GM10847 (cell line): ENCODE data around the gene CDH23.

Experiments
- POLR2A ChIP-seq: IDR thresholded peaks from 2 replicates; pipeline ENCODE4 v1.6.1; 2011; ENCODE audit not compliant: insufficient read length; ENCODE audit errors: extremely low read depth

CDH23 gene

DNA sequence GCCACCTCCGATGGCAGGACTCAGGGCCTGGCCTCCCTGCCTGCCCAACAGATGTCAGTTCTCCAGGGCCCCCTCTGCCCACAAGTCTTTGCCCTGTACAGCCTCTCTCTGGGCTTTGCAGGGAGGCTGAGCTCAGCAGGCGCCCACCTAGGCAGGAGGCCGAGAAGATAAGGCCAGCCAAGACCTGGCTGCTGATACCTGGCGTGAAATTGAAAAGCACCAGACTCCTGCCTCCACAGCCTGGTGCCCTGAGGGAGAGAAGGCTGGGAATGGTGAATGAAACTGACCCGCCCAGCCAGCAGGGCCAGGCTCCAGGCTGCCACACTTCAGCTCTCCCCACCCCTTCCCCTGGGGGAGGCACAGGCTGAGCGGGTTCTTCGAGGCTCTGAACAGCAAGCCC is 145.8 kb downstream of the CDH23 start:
- TF ChIP-seq POLR2A: no peak

DNA sequence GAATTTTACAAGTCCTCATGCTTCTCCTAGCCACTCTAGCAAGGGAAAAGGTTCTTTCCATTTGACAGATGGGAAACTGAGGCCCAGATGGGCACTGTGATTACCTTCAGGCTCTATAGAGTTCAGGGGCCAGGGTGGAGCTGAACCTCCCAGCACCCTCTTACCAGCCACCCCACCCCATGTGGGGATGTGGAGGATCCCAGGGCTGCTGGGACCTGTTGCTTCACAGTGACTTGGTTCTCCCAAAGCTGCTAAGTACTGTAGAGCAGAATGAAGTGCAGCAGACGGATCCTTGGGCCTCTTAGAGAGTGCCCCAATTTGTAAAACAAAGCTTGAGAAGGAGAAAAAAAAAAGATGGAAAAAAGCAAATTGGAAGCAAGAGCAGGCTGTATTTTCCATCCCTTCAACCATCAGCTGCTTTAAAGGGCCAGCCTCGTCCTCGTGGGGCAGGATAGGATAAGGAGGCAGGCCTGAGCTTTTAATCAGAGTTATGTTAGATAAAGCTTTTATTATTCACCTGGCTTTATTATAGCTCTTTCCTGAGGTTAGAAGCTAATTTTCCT is 147.0 kb downstream of the CDH23 start:
- TF ChIP-seq POLR2A: no peak

DNA sequence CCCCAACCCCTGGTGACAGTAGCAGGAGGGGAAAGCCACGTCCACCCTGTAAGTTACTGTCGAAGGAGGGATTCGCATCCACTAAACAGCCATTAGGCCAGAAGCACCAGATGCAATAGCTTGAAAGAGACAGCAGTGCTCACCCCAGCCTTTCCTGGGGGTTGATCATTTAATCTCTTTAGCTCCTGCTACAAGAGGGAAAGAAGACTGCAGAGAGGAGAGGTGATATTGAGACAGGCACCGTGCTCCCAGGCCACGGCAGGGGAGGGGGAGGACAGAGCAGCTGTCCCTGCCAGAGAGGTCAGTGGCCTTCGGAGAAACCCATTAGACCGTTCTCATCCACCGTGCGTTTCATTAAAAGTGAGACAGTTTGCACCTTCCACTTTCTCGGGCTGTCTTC is 148.3 kb downstream of the CDH23 start:
- TF ChIP-seq POLR2A: no peak

DNA sequence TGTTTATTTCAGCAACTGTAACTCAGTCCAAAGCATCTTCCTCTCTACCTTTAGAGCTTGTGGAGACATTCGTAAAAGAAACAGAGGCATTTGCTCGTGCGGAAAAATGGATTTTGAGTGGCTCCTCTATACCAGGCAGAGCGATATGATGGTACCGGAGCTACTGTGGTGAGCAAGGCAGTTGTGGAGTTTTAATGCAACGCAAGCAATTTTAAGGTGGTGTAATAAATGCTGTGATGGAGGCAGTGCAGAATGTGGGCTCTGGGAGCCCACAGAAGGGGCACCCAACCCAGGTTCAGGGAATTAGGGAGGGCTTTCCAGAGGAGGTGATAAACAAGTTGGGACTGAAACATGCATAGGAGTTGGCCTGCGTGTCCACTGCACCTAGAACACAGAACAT is 149.5 kb downstream of the CDH23 start:
- no peak for TF ChIP-seq POLR2A

DNA sequence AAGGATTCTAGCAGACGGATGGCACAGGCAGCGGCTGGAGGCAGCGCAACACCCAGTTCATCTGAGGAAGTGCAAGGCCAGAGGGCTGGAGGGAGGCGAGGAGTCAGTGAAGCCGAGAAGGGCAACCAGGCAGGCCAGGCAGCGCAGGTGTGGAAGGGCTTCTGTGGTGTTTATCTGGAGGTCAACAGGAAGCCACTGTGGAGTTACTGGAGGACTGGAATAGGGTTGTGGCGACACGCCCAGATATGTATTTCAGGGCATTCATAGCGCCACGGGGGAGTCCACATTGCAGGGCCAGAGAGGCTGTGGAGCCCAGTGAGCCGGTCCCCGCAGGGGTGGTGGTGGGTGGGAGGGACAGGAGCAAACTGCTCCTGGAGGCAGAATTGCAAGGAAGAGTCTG is 150.6 kb downstream of the CDH23 start:
- TF ChIP-seq POLR2A: no peak

DNA sequence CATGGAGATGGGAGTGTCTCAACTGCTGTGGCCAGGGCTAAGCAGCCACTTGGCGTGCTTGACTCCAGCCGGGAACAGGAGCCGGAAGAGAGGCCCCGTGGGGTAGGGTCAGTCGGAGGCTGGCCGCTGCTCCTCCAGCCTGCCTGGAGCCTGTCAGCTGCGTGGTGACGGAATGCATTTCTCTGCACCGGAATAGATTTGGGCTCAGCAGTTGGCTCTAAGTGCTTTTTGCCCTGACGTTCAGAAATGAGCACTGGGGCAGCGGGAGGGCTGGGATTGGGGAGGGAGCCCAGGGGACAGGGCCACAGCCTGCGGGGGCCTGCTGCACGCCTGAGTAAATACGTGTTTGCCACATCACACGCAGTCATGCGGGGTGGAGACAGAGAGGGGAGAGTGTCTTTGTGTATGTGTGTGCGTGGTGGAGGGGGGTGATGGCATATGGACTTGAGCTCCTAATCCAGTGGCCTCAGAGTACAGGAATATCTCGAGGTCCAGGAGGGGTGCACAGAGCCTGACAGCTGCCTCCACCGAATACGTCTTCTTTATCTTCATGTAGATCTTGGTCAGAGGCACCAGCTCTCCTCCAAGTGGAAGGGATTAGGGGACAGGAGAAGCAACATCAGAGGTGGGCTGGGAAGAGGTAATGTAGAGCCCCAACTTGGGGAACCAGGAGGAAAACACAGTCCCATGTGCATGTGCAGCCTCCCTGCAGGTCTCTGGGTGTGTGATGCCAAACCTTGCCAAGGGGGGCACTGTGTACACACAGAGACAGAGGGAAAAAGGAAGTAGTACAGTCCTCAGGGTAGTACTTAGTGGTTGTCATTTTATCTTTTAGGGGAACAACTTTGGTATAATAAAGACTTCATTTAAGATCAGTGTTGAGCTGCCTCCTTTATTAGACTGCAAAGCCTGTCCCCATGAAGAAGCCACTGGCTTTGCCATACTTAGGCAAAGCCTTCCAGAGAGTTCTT is 151.4 kb downstream of the CDH23 start:
- no peak for TF ChIP-seq POLR2A

DNA sequence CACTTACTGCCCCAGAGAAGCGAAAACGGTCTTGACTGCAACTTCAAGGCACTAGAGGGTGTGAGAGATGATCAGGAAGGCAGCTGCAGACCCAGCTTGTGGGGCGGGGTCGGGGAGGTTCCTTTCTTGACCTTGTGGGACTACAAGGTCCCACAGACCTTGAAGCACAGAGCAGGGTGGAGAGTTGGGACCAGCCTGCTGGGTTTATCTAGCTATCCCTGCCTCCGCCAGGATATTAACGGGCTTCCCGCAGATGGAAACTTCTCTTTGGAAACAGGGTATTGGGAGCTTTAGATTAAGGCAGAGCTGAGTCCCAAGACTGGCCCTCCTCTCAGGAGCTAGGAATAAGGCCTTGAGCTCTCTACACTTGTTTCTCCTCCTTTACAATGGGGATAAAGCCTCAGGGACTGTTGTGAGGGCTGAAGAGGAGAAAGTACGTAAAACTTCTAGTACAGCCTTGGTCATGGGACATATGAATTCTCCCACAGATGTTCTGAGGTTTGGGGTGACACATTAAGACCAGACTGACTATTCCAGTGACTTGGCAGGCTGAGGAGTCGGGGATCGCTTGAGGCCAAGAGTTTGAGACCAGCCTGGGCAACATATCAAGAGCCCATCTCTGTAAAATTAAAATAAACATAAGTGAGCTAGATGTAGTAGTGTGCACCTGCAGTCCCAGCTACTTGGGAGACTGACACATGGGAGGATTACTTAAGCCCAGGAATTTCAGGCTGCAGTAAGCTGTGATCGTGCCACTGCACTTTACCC is 153.2 kb downstream of the CDH23 start:
- TF ChIP-seq POLR2A: no peak

DNA sequence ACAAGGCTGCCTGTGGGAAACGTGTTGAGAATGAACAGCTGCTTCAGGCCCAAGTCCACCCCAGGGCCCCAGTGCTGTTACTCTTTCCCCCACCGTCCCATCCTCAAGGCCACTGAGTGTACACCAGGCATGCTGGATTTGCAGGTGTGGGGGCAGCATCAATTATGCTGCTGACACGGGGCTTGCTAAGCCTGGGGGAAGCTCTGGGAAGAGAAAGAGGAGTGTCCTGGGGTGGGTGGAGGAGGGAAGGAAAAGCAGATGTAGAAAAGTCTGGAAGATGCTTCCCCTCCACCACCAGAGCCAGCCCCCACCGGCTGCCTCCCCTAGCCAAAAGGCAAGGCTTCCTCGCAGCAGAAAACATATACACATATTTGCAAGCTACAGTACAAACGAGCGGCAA is 153.9 kb downstream of the CDH23 start:
- no peak for TF ChIP-seq POLR2A

DNA sequence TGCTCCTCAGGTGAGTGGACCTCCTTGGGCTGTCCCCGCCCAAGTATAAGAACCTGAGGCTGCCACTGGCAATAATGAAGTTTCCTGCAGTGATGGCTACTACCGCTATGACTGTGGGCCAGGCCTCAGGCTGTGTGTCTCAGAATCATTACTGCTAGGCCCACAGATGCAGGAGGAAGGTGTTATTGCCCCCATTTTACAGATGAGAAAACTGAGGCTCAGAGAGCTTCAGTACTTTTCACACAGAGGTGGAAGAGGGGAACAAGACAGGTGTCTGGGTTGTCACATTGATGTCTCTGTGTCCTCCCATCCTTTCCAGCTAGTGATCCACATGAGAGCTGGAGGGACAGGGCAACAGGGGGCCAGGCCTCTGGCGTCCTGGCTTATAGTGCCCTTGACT is 155.2 kb downstream of the CDH23 start:
- TF ChIP-seq POLR2A: no peak

DNA sequence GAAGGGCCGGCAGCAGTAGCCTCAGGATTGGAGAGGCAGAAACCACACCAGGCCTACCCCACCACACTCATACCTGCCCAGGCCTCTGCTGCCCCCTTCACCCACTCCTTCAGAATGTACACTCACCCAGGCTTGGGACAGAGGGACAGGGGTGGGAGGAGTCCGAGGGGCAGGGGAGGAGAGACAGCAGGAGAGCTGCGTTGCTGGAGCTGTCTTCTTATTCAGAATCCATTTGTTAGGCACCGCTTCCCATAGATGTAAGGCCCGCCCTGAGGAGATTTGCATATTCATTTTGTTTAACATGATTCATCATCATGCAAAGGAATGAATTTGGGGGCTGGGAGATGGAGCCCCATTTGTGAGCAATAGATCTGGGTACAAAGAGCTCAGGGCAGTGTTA is 156.7 kb downstream of the CDH23 start:
- TF ChIP-seq POLR2A: no peak

DNA sequence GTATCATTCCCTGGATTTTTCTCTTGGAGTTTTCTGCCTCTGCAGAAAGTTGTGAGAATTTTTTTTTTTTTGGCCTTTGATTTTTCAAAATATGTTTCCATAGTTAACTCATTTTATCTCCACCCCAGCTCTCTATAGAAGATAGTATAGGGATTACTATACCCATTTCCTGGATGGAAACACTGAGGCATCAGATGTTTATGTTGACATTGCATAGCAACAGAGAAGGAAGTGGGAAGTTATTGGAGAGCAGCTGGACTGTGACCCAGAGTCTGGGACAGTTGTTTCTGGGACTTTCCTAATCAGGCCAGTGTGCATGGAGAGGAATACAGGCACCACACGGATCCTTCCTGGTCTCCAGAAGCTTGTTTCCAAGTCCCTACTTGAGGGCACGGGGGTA is 158.0 kb downstream of the CDH23 start:
- no peak for TF ChIP-seq POLR2A

DNA sequence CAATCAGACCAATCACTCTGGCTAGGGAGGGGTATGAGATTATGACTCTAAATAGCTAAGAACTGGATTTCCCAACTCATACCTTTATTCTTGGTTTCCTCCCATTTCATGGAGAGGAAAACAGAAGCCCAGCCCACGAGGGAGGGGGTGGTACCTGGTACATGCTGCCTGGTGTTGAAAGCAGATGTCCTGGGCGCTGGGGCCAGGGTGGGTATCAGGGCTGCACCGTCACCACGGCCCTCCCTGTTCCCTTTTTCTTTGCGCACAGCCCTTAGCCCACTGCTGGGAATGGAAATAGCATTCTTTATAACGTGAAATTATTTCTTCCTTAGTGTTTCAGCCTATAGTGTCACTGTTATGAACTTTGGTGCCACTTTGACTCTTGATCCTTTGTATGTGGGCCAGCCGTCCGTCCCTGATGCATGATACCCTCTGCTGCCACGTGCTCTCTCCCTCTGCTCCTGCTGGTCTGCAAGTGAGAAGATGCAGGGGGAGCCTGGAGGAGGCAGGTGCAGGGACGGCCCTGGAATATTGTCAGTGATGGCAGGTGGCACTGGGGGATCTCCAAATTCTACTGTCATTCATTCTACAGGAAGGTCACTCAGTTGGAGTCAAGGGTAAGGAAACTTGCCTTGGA is 158.5 kb downstream of the CDH23 start:
- TF ChIP-seq POLR2A: no peak

DNA sequence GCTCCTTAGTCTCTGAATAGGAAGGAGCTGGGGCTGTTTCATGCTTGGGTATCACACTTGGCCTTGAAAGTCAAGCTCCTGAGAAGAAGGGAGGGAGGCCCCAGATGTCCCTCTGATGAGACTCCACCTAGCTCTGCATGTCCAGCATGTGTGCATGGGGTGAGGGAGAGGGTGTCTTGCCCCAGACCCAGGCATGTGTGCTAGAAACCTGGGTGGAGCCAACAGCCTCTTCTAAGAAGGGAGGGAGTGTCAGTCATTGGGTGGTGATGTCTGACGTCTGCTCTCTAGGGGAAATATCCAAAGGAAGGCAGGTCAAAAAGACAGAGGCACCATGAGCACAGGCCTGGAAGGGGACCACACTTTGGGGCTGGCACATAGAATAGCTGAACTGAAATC is 159.0 kb downstream of the CDH23 start:
- no peak for TF ChIP-seq POLR2A

DNA sequence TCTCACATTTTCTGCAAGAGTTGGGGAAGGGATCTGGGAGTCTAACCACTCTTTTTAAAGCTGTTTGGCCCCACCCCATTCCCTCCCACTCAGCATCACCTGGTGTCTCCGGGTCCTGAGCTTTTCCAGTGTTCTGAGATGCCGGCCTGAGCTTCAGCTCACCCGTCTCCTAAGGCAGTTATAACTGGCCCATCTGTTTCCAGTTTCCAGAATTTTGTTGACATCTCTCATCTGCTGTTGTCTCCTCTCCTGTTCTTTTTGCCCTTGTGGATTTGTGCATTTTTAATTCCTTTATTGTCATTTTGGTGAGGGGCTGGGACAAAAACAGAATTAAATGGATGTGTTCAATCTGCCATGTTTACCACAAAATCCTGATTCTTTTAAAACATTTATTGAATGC is 162.3 kb downstream of the CDH23 start:
- TF ChIP-seq POLR2A: no peak

DNA sequence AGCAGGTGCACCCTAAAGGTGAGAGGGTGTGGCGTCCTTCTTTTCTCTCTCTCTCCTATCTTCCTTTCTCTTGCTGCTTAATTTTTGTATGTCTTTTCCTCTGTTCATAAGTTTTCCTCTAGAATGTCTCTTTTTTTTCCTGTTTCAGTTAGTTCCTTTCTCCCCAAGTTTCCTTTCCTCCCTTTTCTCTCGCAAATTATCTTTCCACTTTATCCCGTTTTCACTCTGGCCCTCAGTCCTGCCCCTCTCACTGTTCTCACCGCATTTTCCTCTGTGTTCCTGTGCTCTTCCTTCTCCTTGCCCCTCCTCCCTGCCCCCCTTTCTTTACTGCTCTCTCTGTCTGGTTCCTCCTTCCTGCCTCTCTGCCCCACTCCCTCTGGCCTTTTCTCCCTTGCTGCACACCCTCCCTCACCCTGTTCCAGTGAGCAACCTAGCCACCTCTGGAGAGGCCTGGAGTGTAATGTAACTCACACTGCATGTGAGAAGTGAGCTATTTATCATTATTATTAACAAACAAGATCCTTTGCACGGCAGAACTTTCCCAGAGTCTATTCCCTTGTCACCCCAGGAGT is 164.4 kb downstream of the CDH23 start:
- TF ChIP-seq POLR2A: no peak
